ENCODE results near the gene C11orf98.
"Not testable (repeated sequence)": the region's sequence is repeated elsewhere in the genome, so short reads cannot be mapped to it uniquely, and the experiment has no call there.

Gene C11orf98

GRCh38 chr11:62650283-62650682 lies 14.7 kb downstream of the C11orf98 start:
- not testable (repeated sequence) for DNase-seq (ENCODE audit: low read depth in 2 of 2)

GRCh38 chr11:62649486-62649885 lies 15.5 kb downstream of the C11orf98 start:
- no peak for DNase-seq (ENCODE audit: low read depth in 2 of 2)

GRCh38 chr11:62648967-62649364 lies 16.0 kb downstream of the C11orf98 start:
- no peak for DNase-seq (ENCODE audit: low read depth in 2 of 2)

GRCh38 chr11:62648185-62648966 lies 16.6 kb downstream of the C11orf98 start:
- DNase-seq (ENCODE audit: low read depth in 2 of 2): no peak

GRCh38 chr11:62647609-62648005 lies 17.4 kb downstream of the C11orf98 start:
- no peak for DNase-seq (ENCODE audit: low read depth in 2 of 2)

GRCh38 chr11:62646825-62647608 lies 18.0 kb downstream of the C11orf98 start:
- DNase-seq (ENCODE audit: low read depth in 2 of 2): no peak

GRCh38 chr11:62645946-62646824 lies 18.8 kb downstream of the C11orf98 start, which contains the start of gene GANAB:
Gene GANAB (minus strand): TSS chr11:62646613. CDS start chr11:62646599, 14 bp downstream.
- DNase-seq (ENCODE audit: low read depth in 2 of 2): peak; percentile 96 to 99

GRCh38 chr11:62645671-62645945 lies 19.4 kb downstream of the C11orf98 start:
- DNase-seq (ENCODE audit: low read depth in 2 of 2): no peak

- no peak for DNase-seq (ENCODE audit: low read depth in 2 of 2)
Observed at GRCh38 chr11:62644220-62644619, 20.8 kb downstream of the C11orf98 start.

GRCh38 chr11:62632492-62632891 lies 32.5 kb downstream of the C11orf98 start:
- DNase-seq (ENCODE audit: low read depth in 2 of 2): no peak

- DNase-seq (ENCODE audit: low read depth in 2 of 2): no peak
Observed at GRCh38 chr11:62627713-62628112, 37.3 kb downstream of the C11orf98 start.

- no peak for DNase-seq (ENCODE audit: low read depth in 2 of 2)
Observed at GRCh38 chr11:62622476-62623089, 42.4 kb downstream of the C11orf98 start.

- DNase-seq (ENCODE audit: low read depth in 2 of 2): peak; percentile 86 to 89
Observed at GRCh38 chr11:62621567-62622470, 43.2 kb downstream of the C11orf98 start, which contains the start of gene B3GAT3. Gene B3GAT3 (minus strand): TSS chr11:62621986. CDS start chr11:62621947, 39 bp downstream.

GRCh38 chr11:62621027-62621566 lies 43.9 kb downstream of the C11orf98 start:
- DNase-seq (ENCODE audit: low read depth in 2 of 2): no peak

- not testable (repeated sequence) for DNase-seq (ENCODE audit: low read depth in 2 of 2)
Observed at GRCh38 chr11:62616957-62617356, 48.1 kb downstream of the C11orf98 start.

- no peak for DNase-seq (ENCODE audit: low read depth in 2 of 2)
Observed at GRCh38 chr11:62615521-62615920, 49.5 kb downstream of the C11orf98 start.

- DNase-seq (ENCODE audit: low read depth in 2 of 2): no peak
Observed at GRCh38 chr11:62614275-62614674, 50.7 kb downstream of the C11orf98 start.

GRCh38 chr11:62613291-62613778 lies 51.7 kb downstream of the C11orf98 start:
- DNase-seq (ENCODE audit: low read depth in 2 of 2): no peak

Measured in stimulated activated CD4-positive, alpha-beta T cell treated with anti-CD3 and anti-CD28 coated beads, Interleukin-1b, Interleukin-23, amount 100 ng/mL, for 1 hour (primary cell).